Esophagus muscularis mucosa (tissue), 4 donors: ENCODE data around the gene RNF43.

Experiments
- EP300 ChIP-seq: sonication (generic); formaldehyde crosslinking; IDR thresholded peaks from one replicate; pipeline ENCODE4 v1.6.1; 2017; ENCODE audit warnings: antibody characterized with exemption
- POLR2A ChIP-seq: fragments of 450-650 bp; IDR thresholded peaks from one replicate; pipeline ENCODE4 v1.6.1; 2017; ENCODE audit warnings: antibody characterized with exemption, moderate library complexity, mild to moderate bottlenecking, low read depth
- POLR2AphosphoS5 ChIP-seq, 2 donors: sonication (generic); formaldehyde crosslinking; IDR thresholded peaks; one replicate each; pipeline ENCODE4 v1.6.1; 2017; ENCODE audit warnings: antibody characterized with exemption in 2 of 2
- TF ChIP-seq, protein P1 (sequence below), 3 experiments: fragments of 200-600 bp in 2 of 3; fragments of 450-650 bp in 1 of 3; sonication (generic) in 2 of 3; IDR thresholded peaks; one replicate each; pipeline ENCODE4 v1.5.1; 2017 to 2019; ENCODE audit warnings: antibody characterized with exemption in 3 of 3, mild to moderate bottlenecking in 2 of 3, moderate library complexity in 1 of 3

DNA sequence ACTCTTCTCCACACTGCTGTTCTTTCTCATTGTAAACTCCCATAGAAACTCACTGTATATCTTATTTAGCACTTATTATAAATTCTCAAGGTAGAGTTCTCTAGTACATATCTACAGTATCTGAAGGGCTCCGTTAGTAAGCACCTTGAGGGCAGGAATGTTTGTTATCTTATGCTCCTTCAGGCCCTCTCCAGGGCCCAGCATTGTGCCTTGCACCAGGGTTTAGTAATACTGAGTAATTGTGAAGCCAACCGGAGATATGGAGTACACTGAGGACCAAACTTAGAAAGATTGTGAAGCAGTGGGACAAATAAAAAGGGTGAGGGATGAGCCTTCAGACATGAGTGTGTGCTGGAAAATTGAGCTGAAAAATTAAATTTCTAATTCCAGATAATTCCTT, 26.4 kb downstream of the RNF43 start:
- TF ChIP-seq POLR2AphosphoS5 (IDR thresholded peaks at IDR 0.05) (no peak), POLR2A (no peak), EP300 (no peak)
- TF ChIP-seq, protein P1, sequence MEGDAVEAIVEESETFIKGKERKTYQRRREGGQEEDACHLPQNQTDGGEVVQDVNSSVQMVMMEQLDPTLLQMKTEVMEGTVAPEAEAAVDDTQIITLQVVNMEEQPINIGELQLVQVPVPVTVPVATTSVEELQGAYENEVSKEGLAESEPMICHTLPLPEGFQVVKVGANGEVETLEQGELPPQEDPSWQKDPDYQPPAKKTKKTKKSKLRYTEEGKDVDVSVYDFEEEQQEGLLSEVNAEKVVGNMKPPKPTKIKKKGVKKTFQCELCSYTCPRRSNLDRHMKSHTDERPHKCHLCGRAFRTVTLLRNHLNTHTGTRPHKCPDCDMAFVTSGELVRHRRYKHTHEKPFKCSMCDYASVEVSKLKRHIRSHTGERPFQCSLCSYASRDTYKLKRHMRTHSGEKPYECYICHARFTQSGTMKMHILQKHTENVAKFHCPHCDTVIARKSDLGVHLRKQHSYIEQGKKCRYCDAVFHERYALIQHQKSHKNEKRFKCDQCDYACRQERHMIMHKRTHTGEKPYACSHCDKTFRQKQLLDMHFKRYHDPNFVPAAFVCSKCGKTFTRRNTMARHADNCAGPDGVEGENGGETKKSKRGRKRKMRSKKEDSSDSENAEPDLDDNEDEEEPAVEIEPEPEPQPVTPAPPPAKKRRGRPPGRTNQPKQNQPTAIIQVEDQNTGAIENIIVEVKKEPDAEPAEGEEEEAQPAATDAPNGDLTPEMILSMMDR (IDR thresholded peaks at IDR 0.05) = no peak
